HEK293T (cell line): Measurements from ENCODE around the gene HNRNPL.

ENCODE experiments used
- CTCF ChIA-PET: fragments of 350-600 bp; formaldehyde crosslinking; extraction: SDS; loops from one replicate; lab custom pipeline; 2021; ENCODE audit warnings: antibody characterized with exemption, inconsistent platforms; lab: Yijun Ruan, JAX
- POLR2A ChIA-PET: fragments of 350-600 bp; formaldehyde crosslinking; extraction: SDS; loops from one replicate; lab custom pipeline; 2020; ENCODE audit warnings: antibody characterized with exemption, inconsistent platforms; lab: Yijun Ruan, JAX
- DNase-seq: peaks from one replicate; pipeline ENCODE4 v3.0.0; 2012; ENCODE audit warnings: mixed read lengths; ENCODE audit errors: extremely low spot score
- ARNT ChIP-seq: fragments of 450-650 bp; IDR thresholded peaks from 2 replicates; pipeline ENCODE4 v1.6.1; 2017; ENCODE audit warnings: mild to moderate bottlenecking
- BHLHE40 ChIP-seq: fragments of 450-650 bp; IDR thresholded peaks from 2 replicates; pipeline ENCODE4 v1.6.1; 2016; ENCODE audit warnings: mild to moderate bottlenecking, moderate library complexity, borderline replicate concordance
- CTBP1 ChIP-seq: fragments of 450-650 bp; IDR thresholded peaks from 2 replicates; pipeline ENCODE4 v1.6.1; 2016; ENCODE audit warnings: borderline replicate concordance
- ELF4 ChIP-seq: fragments of 450-650 bp; IDR thresholded peaks from 2 replicates; pipeline ENCODE4 v1.6.1; 2017; ENCODE audit warnings: antibody characterized with exemption
- FOXA1 ChIP-seq: fragments of 450-650 bp; IDR thresholded peaks from 2 replicates; pipeline ENCODE4 v1.6.1; 2016; ENCODE audit warnings: mild to moderate bottlenecking
- FOXK2 ChIP-seq: fragments of 450-650 bp; IDR thresholded peaks from 2 replicates; pipeline ENCODE4 v1.6.1; 2016; ENCODE audit warnings: mild to moderate bottlenecking
- FOXM1 ChIP-seq: fragments of 450-650 bp; IDR thresholded peaks from 2 replicates; pipeline ENCODE4 v1.6.1; 2017; ENCODE audit warnings: mild to moderate bottlenecking, borderline replicate concordance
- HDGF ChIP-seq: fragments of 450-650 bp; IDR thresholded peaks from 2 replicates; pipeline ENCODE4 v1.6.1; 2017; ENCODE audit warnings: antibody characterized with exemption, borderline replicate concordance
- L3MBTL2 ChIP-seq: fragments of 450-650 bp; conservative IDR thresholded peaks from 2 replicates; pipeline ENCODE4 v1.6.1; 2016; ENCODE audit warnings: mild to moderate bottlenecking
- LEF1 ChIP-seq: fragments of 450-650 bp; IDR thresholded peaks from 2 replicates; pipeline ENCODE4 v1.6.1; 2017; ENCODE audit warnings: mild to moderate bottlenecking, borderline replicate concordance
- NFRKB ChIP-seq: fragments of 450-650 bp; IDR thresholded peaks from 2 replicates; pipeline ENCODE4 v1.6.1; 2016; ENCODE audit warnings: mild to moderate bottlenecking, moderate library complexity
- PKNOX1 ChIP-seq: fragments of 450-650 bp; IDR thresholded peaks from 2 replicates; pipeline ENCODE4 v1.6.1; 2016
- SP1 ChIP-seq: fragments of 450-650 bp; IDR thresholded peaks from 2 replicates; pipeline ENCODE4 v1.6.1; 2017
- SUZ12 ChIP-seq: fragments of 450-650 bp; IDR thresholded peaks from 2 replicates; pipeline ENCODE4 v1.6.1; 2016; ENCODE audit warnings: mild to moderate bottlenecking
- TARDBP ChIP-seq: fragments of 450-650 bp; IDR thresholded peaks from 2 replicates; pipeline ENCODE4 v1.6.1; 2016
- ZNF384 ChIP-seq: fragments of 450-650 bp; IDR thresholded peaks from 2 replicates; pipeline ENCODE4 v1.6.1; 2016

Gene HNRNPL

DNA sequence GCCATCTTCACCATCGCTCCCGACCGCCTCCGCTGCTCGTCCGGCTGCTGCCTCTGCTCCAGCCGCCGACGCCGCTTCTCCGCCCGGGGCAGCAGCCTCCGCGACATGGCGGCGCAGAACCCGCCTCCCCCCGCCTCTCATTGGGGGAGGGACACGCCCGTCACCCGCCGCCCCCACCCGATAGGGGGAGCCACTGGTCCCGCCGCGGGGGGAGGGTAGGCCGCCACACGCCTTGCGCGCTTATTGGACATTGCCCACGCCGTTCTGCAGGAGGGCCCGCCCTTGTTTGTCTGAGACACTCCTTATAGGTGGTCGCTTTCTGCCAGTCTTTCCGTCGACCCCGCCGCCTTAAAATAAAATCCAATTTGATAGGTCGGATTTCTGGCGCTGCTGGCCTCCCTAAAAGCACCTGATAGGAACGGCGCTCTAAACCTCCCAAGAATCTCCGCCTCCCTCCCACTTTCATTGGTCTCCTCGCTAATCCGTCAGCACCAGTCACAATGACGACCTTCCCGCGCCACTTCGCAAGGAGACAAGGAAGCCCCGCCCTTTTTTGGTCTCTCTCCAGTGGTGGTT lies at the start of gene HNRNPL:
TSS of gene HNRNPL (minus strand) at position 127 of the 576 bp plus-strand sequence. CDS start at position 107, 20 bp downstream.
- peak; percentile 72 for TF ChIP-seq SP1
- peak; percentile 100 for TF ChIP-seq PKNOX1
- no peak for TF ChIP-seq ARNT
- TF ChIP-seq FOXA1: no peak
- TF ChIP-seq FOXM1: peak; percentile 82
- POLR2A ChIA-PET: interaction anchor here (1.0 to 1.8 kb wide), 8 partner anchors 11 to 80 kb away, joined by 3 to 23 read pairs (median 6); partner anchors contain the start of genes ECH1, NFKBIB and SIRT2
- peak; percentile 90 for DNase-seq
- CTCF ChIA-PET: interaction anchor here (1.1 kb wide), 1 partner anchor 37 kb away, joined by 3 read pairs; no protein-coding TSS in a partner anchor

GRCh38 chr19:38898788-38899446 lies 49.1 kb upstream of the HNRNPL start:
- ChIA-PET CTCF (no interaction called here), POLR2A (no interaction called here)
- TF ChIP-seq SP1: no peak
- no peak for TF ChIP-seq CTBP1
- no peak for TF ChIP-seq ELF4
- no peak for TF ChIP-seq FOXA1
- no peak for TF ChIP-seq ZNF384
- no peak for TF ChIP-seq SUZ12
- TF ChIP-seq PKNOX1: no peak
- TF ChIP-seq L3MBTL2: no peak
- TF ChIP-seq FOXM1: no peak
- no peak for TF ChIP-seq HDGF
- no peak for TF ChIP-seq LEF1
- DNase-seq: no peak

GRCh38 chr19:38894968-38895367 lies 45.2 kb upstream of the HNRNPL start:
- ChIA-PET CTCF (no interaction called here), POLR2A (no interaction called here)

GRCh38 chr19:38893341-38893771 lies 43.6 kb upstream of the HNRNPL start:
- TF ChIP-seq L3MBTL2 (no peak), FOXM1 (no peak), LEF1 (no peak), FOXA1 (no peak), SUZ12 (no peak), PKNOX1 (no peak), TARDBP (no peak), NFRKB (no peak), HDGF (no peak), ELF4 (no peak), CTBP1 (no peak), FOXK2 (no peak), SP1 (no peak), ARNT (no peak), ZNF384 (no peak), BHLHE40 (no peak)
- CTCF ChIA-PET: no interaction called here
- DNase-seq: no peak
- POLR2A ChIA-PET: no interaction called here

More at GRCh38 chr19:38894968-38895367, 45.2 kb upstream of the HNRNPL start:
- TF ChIP-seq FOXM1 (no peak), NFRKB (no peak), SP1 (no peak), PKNOX1 (no peak), SUZ12 (no peak), LEF1 (no peak), BHLHE40 (no peak), HDGF (no peak), FOXA1 (no peak), CTBP1 (no peak), L3MBTL2 (no peak), ZNF384 (no peak), FOXK2 (no peak), ELF4 (no peak), TARDBP (no peak), ARNT (no peak)
- DNase-seq: no peak

DNA sequence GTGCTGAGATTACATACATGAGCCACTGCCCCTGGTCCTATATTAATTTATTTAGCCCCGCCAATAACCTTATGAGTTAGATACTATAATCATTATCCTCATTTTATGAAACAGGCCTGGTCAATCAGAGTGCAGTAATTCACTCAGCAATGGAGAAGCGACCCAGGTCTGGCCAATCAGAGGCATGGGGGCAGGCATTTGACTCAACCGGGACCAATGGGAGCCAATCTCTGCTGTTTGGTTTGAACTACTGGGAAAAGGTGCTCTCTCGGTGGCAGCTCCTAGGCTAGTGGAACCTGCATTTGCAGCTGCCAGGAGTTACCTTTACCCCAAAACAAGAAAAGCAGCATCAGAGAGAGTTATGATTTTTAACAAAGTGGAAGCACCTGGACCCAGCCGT lies 43.1 kb upstream of the HNRNPL start:
- DNase-seq: no peak
- ChIA-PET POLR2A (no interaction called here), CTCF (no interaction called here)
- TF ChIP-seq SP1 (no peak), CTBP1 (no peak), ZNF384 (no peak), LEF1 (no peak), SUZ12 (no peak), TARDBP (no peak), FOXM1 (no peak), NFRKB (no peak), ARNT (no peak), PKNOX1 (no peak), ELF4 (no peak), L3MBTL2 (no peak), BHLHE40 (no peak), FOXA1 (no peak), FOXK2 (no peak), HDGF (no peak)
